ENCODE results near the gene USP38.

DNA sequence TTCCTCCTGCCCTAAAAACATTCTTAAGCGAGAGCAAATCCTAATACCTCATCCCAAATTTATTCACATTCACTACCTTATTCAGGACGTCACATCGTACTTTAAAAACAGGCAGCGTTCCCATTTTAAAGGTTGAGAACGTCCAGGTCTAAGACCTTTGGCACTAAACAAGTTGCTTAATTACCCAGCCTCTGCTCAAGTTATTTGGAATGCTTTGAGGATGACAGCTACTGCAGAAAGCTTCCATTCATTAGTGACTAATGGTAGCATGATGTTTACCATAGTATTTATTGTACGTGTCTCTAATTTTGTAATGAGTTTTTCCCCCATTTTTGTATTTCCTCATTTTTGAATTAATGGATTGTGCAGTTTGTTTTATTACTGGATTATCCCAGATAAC, 1.5 kb downstream of the USP38 start:
- TF ChIP-seq, protein P1, sequence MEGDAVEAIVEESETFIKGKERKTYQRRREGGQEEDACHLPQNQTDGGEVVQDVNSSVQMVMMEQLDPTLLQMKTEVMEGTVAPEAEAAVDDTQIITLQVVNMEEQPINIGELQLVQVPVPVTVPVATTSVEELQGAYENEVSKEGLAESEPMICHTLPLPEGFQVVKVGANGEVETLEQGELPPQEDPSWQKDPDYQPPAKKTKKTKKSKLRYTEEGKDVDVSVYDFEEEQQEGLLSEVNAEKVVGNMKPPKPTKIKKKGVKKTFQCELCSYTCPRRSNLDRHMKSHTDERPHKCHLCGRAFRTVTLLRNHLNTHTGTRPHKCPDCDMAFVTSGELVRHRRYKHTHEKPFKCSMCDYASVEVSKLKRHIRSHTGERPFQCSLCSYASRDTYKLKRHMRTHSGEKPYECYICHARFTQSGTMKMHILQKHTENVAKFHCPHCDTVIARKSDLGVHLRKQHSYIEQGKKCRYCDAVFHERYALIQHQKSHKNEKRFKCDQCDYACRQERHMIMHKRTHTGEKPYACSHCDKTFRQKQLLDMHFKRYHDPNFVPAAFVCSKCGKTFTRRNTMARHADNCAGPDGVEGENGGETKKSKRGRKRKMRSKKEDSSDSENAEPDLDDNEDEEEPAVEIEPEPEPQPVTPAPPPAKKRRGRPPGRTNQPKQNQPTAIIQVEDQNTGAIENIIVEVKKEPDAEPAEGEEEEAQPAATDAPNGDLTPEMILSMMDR (IDR thresholded peaks at IDR 0.05) = no peak
- no peak for TF ChIP-seq POLR2A (IDR thresholded peaks at IDR 0.05)
